ENCODE data around the gene VASP. TPM values are rescaled to one million over a fixed set of nuclear protein-coding genes. Genes with fewer than 3 reads are reported as not detected.

The VASP gene
- total and polyA plus RNA-seq, 2 of the 13 experiments (the other 11 are each of a cell fraction or from before 2014, with no cell fraction given): 41.8 to 67.1 TPM

DNA sequence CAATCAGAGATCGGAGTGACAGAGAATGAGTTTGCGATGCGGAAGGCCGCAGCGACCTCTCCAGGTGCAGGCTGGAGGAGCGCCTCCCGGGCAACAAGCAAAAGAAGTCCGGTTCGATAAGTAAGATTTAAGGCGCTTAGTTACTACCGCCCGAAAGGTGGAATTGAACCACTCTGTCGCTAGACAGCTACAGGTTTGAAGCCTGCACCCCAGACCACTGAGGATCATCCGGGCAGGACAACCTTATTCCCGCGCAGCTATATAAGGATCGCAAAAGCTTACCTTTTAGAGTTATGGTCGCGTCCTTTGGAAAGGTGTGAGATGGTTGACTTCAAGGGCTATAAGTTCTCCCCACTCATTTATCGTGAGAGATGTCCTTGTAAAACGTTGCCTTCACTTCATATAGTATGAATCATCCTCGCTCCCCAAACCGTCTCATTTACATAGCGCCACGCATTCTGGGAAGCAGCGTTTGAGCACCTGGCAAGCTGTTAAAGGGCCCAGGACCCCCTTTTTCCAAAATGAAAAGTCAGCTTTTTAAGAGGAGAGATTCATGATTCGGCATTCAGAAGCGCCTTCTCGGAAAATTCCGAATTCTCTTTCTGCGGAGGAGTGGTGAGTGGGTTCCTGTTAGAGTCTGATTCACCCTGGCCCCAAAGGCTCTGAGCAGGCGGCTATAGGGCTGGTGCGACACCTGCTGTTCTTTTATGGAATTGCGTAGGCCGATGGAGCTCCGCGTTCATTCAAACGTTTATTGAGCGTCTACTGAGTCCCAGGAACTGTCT is 28.6 kb upstream of the VASP start (continued):
- TF ChIP-seq ZNF44 (CRISPR knock-in tag; IDR thresholded peaks at IDR 0.05): no peak
- TF ChIP-seq, protein P1, sequence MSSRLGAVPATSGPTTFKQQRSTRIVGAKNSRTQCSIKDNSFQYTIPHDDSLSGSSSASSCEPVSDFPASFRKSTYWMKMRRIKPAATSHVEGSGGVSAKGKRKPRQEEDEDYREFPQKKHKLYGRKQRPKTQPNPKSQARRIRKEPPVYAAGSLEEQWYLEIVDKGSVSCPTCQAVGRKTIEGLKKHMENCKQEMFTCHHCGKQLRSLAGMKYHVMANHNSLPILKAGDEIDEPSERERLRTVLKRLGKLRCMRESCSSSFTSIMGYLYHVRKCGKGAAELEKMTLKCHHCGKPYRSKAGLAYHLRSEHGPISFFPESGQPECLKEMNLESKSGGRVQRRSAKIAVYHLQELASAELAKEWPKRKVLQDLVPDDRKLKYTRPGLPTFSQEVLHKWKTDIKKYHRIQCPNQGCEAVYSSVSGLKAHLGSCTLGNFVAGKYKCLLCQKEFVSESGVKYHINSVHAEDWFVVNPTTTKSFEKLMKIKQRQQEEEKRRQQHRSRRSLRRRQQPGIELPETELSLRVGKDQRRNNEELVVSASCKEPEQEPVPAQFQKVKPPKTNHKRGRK (CRISPR knock-in tag; IDR thresholded peaks at IDR 0.05): no peak
- TF ChIP-seq TAF1 (CRISPR knock-in tag; IDR thresholded peaks at IDR 0.05): no peak
- TF ChIP-seq MYNN (CRISPR knock-in tag; IDR thresholded peaks at IDR 0.05; ENCODE audit: low read depth): no peak; the same call in 1 of the 2 replicates
- no peak for TF ChIP-seq KAT2B (IDR thresholded peaks at IDR 0.05; ENCODE audit: borderline replicate concordance, low read depth, low read length)
- TF ChIP-seq ARNTL (CRISPR knock-in tag; IDR thresholded peaks at IDR 0.05): no peak
- TF ChIP-seq PRPF4 (IDR thresholded peaks at IDR 0.05; ENCODE audit: low read depth, low read length, poor library complexity, severe bottlenecking): peak; percentile 40
- no peak for TF ChIP-seq ZNF672 (CRISPR knock-in tag; IDR thresholded peaks at IDR 0.05)
- TF ChIP-seq, protein P2, sequence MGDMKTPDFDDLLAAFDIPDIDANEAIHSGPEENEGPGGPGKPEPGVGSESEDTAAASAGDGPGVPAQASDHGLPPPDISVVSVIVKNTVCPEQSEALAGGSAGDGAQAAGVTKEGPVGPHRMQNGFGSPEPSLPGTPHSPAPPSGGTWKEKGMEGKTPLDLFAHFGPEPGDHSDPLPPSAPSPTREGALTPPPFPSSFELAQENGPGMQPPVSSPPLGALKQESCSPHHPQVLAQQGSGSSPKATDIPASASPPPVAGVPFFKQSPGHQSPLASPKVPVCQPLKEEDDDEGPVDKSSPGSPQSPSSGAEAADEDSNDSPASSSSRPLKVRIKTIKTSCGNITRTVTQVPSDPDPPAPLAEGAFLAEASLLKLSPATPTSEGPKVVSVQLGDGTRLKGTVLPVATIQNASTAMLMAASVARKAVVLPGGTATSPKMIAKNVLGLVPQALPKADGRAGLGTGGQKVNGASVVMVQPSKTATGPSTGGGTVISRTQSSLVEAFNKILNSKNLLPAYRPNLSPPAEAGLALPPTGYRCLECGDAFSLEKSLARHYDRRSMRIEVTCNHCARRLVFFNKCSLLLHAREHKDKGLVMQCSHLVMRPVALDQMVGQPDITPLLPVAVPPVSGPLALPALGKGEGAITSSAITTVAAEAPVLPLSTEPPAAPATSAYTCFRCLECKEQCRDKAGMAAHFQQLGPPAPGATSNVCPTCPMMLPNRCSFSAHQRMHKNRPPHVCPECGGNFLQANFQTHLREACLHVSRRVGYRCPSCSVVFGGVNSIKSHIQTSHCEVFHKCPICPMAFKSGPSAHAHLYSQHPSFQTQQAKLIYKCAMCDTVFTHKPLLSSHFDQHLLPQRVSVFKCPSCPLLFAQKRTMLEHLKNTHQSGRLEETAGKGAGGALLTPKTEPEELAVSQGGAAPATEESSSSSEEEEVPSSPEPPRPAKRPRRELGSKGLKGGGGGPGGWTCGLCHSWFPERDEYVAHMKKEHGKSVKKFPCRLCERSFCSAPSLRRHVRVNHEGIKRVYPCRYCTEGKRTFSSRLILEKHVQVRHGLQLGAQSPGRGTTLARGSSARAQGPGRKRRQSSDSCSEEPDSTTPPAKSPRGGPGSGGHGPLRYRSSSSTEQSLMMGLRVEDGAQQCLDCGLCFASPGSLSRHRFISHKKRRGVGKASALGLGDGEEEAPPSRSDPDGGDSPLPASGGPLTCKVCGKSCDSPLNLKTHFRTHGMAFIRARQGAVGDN (CRISPR knock-in tag; IDR thresholded peaks at IDR 0.05): no peak
- TF ChIP-seq SUZ12 (IDR thresholded peaks at IDR 0.05; ENCODE audit: low read depth, low read length): peak; percentile 36; the same call in 1 of the 2 replicates
- 0 out of 2 replicates have a peak, but pooled peaks have one; percentile 32 for TF ChIP-seq YEATS4 (CRISPR knock-in tag; IDR thresholded peaks at IDR 0.05; ENCODE audit: borderline replicate concordance)
- no peak for TF ChIP-seq HES4 (CRISPR knock-in tag; IDR thresholded peaks at IDR 0.05; ENCODE audit: borderline replicate concordance)
- peak; percentile 85; the same call in 1 of the 2 replicates for TF ChIP-seq SMAD3 (CRISPR knock-in tag; IDR thresholded peaks at IDR 0.05)
- no peak for TF ChIP-seq SRY (CRISPR knock-in tag; IDR thresholded peaks at IDR 0.05)
- no peak for TF ChIP-seq HNRNPH1 (optimal IDR thresholded peaks at IDR 0.05; ENCODE audit: low read depth, low read length)
- TF ChIP-seq ZBTB43 (CRISPR knock-in tag; conservative IDR thresholded peaks at IDR 0.05): no peak
- TF ChIP-seq ZNF362 (CRISPR knock-in tag; IDR thresholded peaks at IDR 0.05; ENCODE audit: borderline replicate concordance): no peak
- TF ChIP-seq ZNF563 (CRISPR knock-in tag; IDR thresholded peaks at IDR 0.05): no peak
- TF ChIP-seq SP1 (IDR thresholded peaks at IDR 0.05): no peak
- peak; percentile 29; the same call in 1 of the 2 replicates for TF ChIP-seq SP1 (CRISPR knock-in tag; IDR thresholded peaks at IDR 0.05)
- TF ChIP-seq KDM5B (CRISPR knock-in tag; IDR thresholded peaks at IDR 0.05; ENCODE audit: borderline replicate concordance): peak; percentile 19; the same call in 1 of the 2 replicates
- peak; percentile 65; the same call in 1 of the 2 replicates for TF ChIP-seq ZNF777 (CRISPR knock-in tag; IDR thresholded peaks at IDR 0.05)
